C4-2B (cell line): ENCODE data around the gene MVK.

Experiments
- H3K27ac ChIP-seq: fragments of 450-650 bp; 2 replicates; pipeline ENCODE4 v1.5.1; 2017
- CTCF ChIP-seq: fragments of 450-650 bp; conservative IDR thresholded peaks from 2 replicates; pipeline ENCODE4 v1.5.1; 2017; ENCODE audit warnings: mild to moderate bottlenecking
- ZFX ChIP-seq: fragments of 450-650 bp; IDR thresholded peaks from 2 replicates; pipeline ENCODE4 v1.6.1; 2017

The MVK gene

DNA sequence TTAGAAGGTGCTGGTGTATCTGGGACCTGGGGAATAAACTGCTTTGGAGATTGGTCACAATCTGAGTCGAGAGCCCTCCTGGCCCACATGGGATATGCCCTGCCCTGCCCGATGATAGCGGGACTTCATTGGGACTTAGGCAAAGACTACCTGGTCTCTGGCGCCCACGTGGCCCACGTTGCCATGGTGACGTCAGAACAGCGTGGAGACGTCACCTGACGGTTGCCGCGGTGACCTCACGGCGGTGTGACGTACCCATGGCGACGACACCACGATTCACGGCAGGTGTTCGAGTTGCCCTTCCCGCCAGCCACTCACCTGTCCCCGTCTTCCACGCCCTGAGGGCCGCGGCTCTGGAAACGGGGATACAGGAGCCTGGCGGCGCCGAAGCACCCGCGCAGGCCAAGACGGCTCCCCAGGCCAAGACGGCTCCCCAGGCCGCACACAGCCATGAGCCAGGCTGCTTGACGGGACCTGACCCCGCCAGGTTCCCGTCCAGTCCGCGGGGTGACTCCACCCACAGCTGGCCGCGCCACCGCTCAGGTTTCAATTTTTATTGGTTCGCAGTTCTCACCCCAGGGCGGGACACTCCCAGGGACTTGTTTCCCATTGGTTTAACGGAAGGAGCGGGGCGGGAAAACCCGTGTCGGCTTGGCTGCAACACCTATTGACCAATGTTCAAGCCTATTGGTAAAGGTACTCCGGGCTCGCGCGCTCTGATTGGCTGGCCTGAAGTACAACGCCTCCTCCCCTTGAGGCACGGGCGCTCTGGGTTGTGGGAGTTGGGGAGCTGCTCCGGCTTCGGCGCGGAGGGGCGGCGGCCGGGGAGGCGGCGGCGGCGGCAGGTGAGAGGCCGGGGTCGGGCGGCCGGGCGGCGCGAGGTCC lies at the start of gene MVK, which contains the start of gene MMAB:
Gene MVK, plus strand, starts transcription at position 766 of the 885 bp plus-strand sequence. CDS start 1,029 bp downstream, outside the sequence.
Gene MMAB, minus strand, starts transcription at position 476 of the 885 bp plus-strand sequence. Its CDS starts 24 bp downstream, at position 452.
- peak within 1 kb of the TSS; percentile 81 for H3K27ac ChIP-seq
- TF ChIP-seq CTCF (no peak), ZFX (peak; percentile 70; the same call in 1 of the 2 replicates)

DNA sequence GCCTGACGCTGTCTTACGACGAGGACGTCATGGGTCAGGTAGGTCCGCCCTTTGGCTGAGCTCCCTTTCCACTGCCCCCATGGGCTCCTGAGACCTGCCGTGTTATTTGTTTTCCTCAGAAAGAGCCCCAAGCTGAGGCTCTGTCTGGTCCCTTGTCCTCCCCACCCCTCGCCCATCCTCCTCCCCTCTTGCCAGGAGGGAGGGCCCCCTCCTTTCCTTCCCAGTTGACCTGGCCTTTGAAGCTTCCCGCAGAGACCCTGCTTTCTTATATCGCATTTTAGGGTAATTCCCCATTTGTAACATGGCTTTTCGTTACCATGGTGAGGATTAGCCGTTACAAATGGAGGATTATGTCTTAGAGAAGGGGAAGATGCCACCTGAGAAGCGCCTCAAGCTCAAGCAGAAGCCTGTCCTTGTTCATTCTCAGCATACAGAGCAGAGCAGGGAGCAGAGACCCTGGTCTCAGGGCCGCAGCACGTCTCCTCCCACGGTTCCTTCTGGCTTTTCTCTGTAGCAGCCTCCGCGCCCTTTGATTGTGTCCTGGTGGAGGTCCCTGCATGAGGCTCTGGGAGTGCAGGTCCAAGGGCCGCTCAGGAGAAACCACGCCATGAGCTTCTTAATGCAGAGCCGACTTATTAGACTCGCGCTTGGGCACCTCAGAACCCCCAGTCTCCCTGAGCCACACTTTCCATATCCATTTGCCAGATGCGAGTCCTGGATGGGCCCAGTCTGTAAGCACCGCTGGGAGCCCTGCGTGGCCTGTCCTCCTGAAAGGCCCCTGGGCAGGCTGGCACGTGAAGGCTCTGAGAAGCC lies 48.9 kb upstream of the MVK start:
- H3K27ac ChIP-seq, result no peak overlapping the region
- no peak for TF ChIP-seq CTCF

DNA sequence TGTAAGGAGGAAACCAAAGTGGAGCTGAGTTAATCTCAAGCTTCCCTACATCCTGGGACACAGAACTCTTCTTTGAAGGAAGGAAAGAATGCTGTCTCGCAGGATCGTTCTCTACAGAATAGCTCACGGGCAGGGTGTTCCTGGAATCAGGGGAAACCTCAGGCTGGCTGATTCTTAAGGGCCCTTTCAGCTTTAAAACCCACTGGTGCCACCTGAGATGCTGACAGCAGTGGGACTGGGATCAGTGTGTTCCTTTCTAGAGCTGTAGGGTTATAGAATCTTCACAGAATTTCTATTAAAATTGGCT lies 48.4 kb upstream of the MVK start:
- no peak overlapping the region for H3K27ac ChIP-seq

GRCh38 chr12:109527489-109528123 lies 46.0 kb upstream of the MVK start:
- no peak for TF ChIP-seq CTCF
- no peak for TF ChIP-seq ZFX
- no peak overlapping the region for H3K27ac ChIP-seq

More for the DNA sequence above, 48.4 kb upstream of the MVK start:
- TF ChIP-seq ZFX (no peak), CTCF (no peak)

GRCh38 chr12:109529691-109530640 lies 43.6 kb upstream of the MVK start:
- no peak overlapping the region for H3K27ac ChIP-seq
- TF ChIP-seq CTCF, result no peak
- no peak for TF ChIP-seq ZFX

DNA sequence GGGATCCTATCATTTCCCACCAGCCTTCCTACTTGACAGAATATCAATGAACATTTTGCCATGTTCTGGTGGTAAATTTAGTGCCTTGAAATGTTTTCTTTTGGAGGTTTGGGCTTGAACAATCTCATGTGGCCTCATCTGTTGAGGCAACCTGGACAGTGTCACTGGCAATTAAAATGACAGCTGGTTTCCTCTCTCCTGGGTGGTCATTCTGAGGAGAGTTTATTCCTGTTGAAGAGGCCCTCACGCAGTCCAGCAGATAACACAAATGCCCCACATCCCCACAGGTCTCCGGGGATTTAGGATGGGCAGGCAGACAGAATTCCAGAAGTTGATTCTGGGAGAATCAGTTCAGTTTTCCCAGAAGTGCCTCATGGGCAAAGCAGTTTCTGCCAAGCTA lies 42.2 kb upstream of the MVK start:
- no peak for TF ChIP-seq ZFX
- no peak for TF ChIP-seq CTCF
- no peak overlapping the region for H3K27ac ChIP-seq
